CD8-positive, alpha-beta memory T cell (primary cell): ENCODE results near the gene TPRX2. TPM values are rescaled to one million over a fixed set of nuclear protein-coding genes. Genes with fewer than 3 reads are reported as not detected.
"Not testable (repeated sequence)": the region's sequence is repeated elsewhere in the genome, so short reads cannot be mapped to it uniquely, and the experiment has no call there.

Experiments
- CTCF ChIA-PET: fragments of 350-600 bp; sonication (Branson Sonifier 250); formaldehyde crosslinking; loops from one replicate; lab custom pipeline; 2021; ENCODE audit warnings: antibody characterized with exemption; lab: Charles Lee
- POLR2A ChIA-PET: fragments of 350-600 bp; sonication (Branson Sonifier 250); formaldehyde crosslinking; loops from one replicate; lab custom pipeline; 2021; ENCODE audit warnings: antibody characterized with exemption; lab: Charles Lee
- DNase-seq, 5 donors: peaks; one replicate each; pipeline versions ENCODE4 v3.0.0 to v3.0.0-alpha.2; 2020 to 2022; ENCODE audit warnings: mixed read lengths in 1 of 5
- H3K27ac ChIP-seq: one replicate; pipeline ENCODE4 v1.7.0; 2013; ENCODE audit warnings: low read depth, mild to moderate bottlenecking, low read length, moderate library complexity
- H3K27me3 ChIP-seq: 2 replicates; pipeline ENCODE4 v1.7.0; 2013; ENCODE audit warnings: low read length, mild to moderate bottlenecking; ENCODE audit not compliant: insufficient read depth, poor library complexity, severe bottlenecking
- H3K36me3 ChIP-seq: 2 replicates; pipeline ENCODE4 v1.7.0; 2013; ENCODE audit warnings: mild to moderate bottlenecking, low read length, moderate library complexity; ENCODE audit not compliant: insufficient read depth
- H3K4me1 ChIP-seq: 2 replicates; pipeline ENCODE4 v1.7.0; 2013; ENCODE audit warnings: mild to moderate bottlenecking, low read length, moderate library complexity; ENCODE audit not compliant: insufficient read depth
- H3K4me3 ChIP-seq: 2 replicates; pipeline ENCODE4 v1.7.0; 2013; ENCODE audit warnings: mild to moderate bottlenecking, low read length
- H3K9me3 ChIP-seq: 2 replicates; pipeline ENCODE4 v1.7.0; 2013; ENCODE audit warnings: mild to moderate bottlenecking, low read length
- H3K27ac Mint-ChIP-seq, 8 donors: one replicate each; pipeline ENCODE4 v1.8.0; 2020 to 2021; ENCODE audit warnings: mixed read lengths in 8 of 8, mild to moderate bottlenecking in 6 of 8, inconsistent platforms in 3 of 8, moderate library complexity in 3 of 8
- H3K27me3 Mint-ChIP-seq, 2 donors: one replicate each; pipeline ENCODE4 v1.8.0; 2020 to 2021; ENCODE audit warnings: mixed read lengths in 2 of 2, mild to moderate bottlenecking in 1 of 2, moderate library complexity in 1 of 2
- H3K36me3 Mint-ChIP-seq, 3 donors: one replicate each; pipeline ENCODE4 v1.8.0; 2020 to 2021; ENCODE audit warnings: mixed read lengths in 3 of 3, inconsistent platforms in 1 of 3, mild to moderate bottlenecking in 1 of 3
- H3K4me1 Mint-ChIP-seq, 3 donors: one replicate each; pipeline ENCODE4 v1.8.0; 2020 to 2021; ENCODE audit warnings: mixed read lengths in 3 of 3, inconsistent platforms in 1 of 3, mild to moderate bottlenecking in 1 of 3
- H3K4me3 Mint-ChIP-seq, 7 donors: one replicate each; pipeline ENCODE4 v1.8.0; 2020 to 2021; ENCODE audit warnings: mixed read lengths in 7 of 7, mild to moderate bottlenecking in 6 of 7, moderate library complexity in 4 of 7, inconsistent platforms in 2 of 7
- H3K9me3 Mint-ChIP-seq, 5 donors: one replicate each; pipeline ENCODE4 v1.8.0; 2020 to 2022; ENCODE audit warnings: mixed read lengths in 5 of 5, mild to moderate bottlenecking in 3 of 5, moderate library complexity in 2 of 5, inconsistent platforms in 1 of 5
- polyA plus RNA-seq: library from polyadenylated mRNA; unstranded; fragments of 300-500 nt; fragmentation: Illumina TruSeq; gene quantifications from one replicate; pipeline ENCODE4 v1.2.3, GENCODE V29; 2021
- total RNA-seq, 2 experiments: library from RNA; stranded (reverse); gene quantifications; one replicate each; pipeline ENCODE4 v1.2.3, GENCODE V29; 2021

Gene TPRX2
- total and polyA plus RNA-seq, 3 experiments from 2014 or later: not detected

GRCh38 chr19:47865166-47865565 is 6.1 kb downstream of the TPRX2 start:
- peak overlapping the region in 1 of 8 donors; percentile 23 for H3K27ac Mint-ChIP-seq
- no peaks in the 10 kb centered on the region for H3K4me1 ChIP-seq
- H3K36me3 ChIP-seq: no peaks in the 10 kb centered on the region
- ChIA-PET CTCF (interaction anchor here (1.1 to 1.5 kb wide), 3 partner anchors 9 to 99 kb away, joined by 3 to 4 read pairs (median 3); no protein-coding TSS in a partner anchor), POLR2A (no interaction called here)
- H3K4me3 ChIP-seq: no peak overlapping the region
- H3K9me3 ChIP-seq: no peaks in the 10 kb centered on the region
- no peaks in the 10 kb centered on the region for H3K27me3 ChIP-seq
- H3K36me3 Mint-ChIP-seq: peaks cover 0 to 4% (median 0%) of the 10 kb centered on the region in 3 donors
- H3K27ac ChIP-seq: no peak overlapping the region
- peaks cover 0 to 7% (median 3%) of the 10 kb centered on the region in 5 donors for H3K9me3 Mint-ChIP-seq
- DNase-seq: no peak
- H3K27me3 Mint-ChIP-seq: peaks cover 17 to 27% of the 10 kb centered on the region in 2 donors
- no peak overlapping the region for H3K4me3 Mint-ChIP-seq
- H3K4me1 Mint-ChIP-seq: peaks cover 0 to 7% (median 0%) of the 10 kb centered on the region in 3 donors

GRCh38 chr19:47878906-47879305 is 19.9 kb downstream of the TPRX2 start:
- no peak overlapping the region for H3K4me3 ChIP-seq
- Mint-ChIP-seq H3K9me3 (peaks cover 0 to 4% (median 0%) of the 10 kb centered on the region in 5 donors), H3K27ac (no peak overlapping the region), H3K4me1 (no peaks in the 10 kb centered on the region), H3K36me3 (peaks cover 0 to 4% (median 0%) of the 10 kb centered on the region in 3 donors), H3K27me3 (peaks cover 25 to 38% of the 10 kb centered on the region in 2 donors), H3K4me3 (no peak overlapping the region)
- no peaks in the 10 kb centered on the region for H3K9me3 ChIP-seq
- ChIA-PET CTCF (no interaction called here), POLR2A (no interaction called here)
- H3K4me1 ChIP-seq: no peaks in the 10 kb centered on the region
- no peak for DNase-seq
- H3K27ac ChIP-seq: no peak overlapping the region
- no peaks in the 10 kb centered on the region for H3K27me3 ChIP-seq
- H3K36me3 ChIP-seq: no peaks in the 10 kb centered on the region

- H3K4me3 ChIP-seq, H3K36me3 Mint-ChIP-seq, H3K27ac Mint-ChIP-seq, DNase-seq, H3K9me3 ChIP-seq, H3K36me3 ChIP-seq, H3K4me1 Mint-ChIP-seq, POLR2A ChIA-PET, H3K4me3 Mint-ChIP-seq, H3K27me3 ChIP-seq, H3K27ac ChIP-seq, H3K4me1 ChIP-seq, H3K9me3 Mint-ChIP-seq: not testable (repeated sequence)
- H3K27me3 Mint-ChIP-seq: peaks cover 23 to 34% of the 10 kb centered on the region in 2 donors
- CTCF ChIA-PET: interaction anchor here (1.7 kb wide), 1 partner anchor 10 kb away, joined by 7 read pairs; no protein-coding TSS in a partner anchor
These were observed 20.4 kb downstream of the TPRX2 start for GRCh38 chr19:47879385-47879784.

GRCh38 chr19:47881757-47882156 is 22.7 kb downstream of the TPRX2 start:
- ChIA-PET POLR2A (no interaction called here), CTCF (no interaction called here)
- peaks cover 23 to 34% of the 10 kb centered on the region in 2 donors for H3K27me3 Mint-ChIP-seq
- peaks cover 0 to 4% (median 0%) of the 10 kb centered on the region in 5 donors for H3K9me3 Mint-ChIP-seq
- H3K4me1 Mint-ChIP-seq: no peaks in the 10 kb centered on the region
- no peak for DNase-seq
- no peak overlapping the region for H3K27ac Mint-ChIP-seq
- no peak overlapping the region for H3K27ac ChIP-seq
- H3K4me3 ChIP-seq: no peak overlapping the region
- H3K36me3 Mint-ChIP-seq: peaks cover 0 to 4% (median 0%) of the 10 kb centered on the region in 3 donors
- no peaks in the 10 kb centered on the region for H3K36me3 ChIP-seq
- H3K27me3 ChIP-seq: no peaks in the 10 kb centered on the region
- no peak overlapping the region for H3K4me3 Mint-ChIP-seq
- no peaks in the 10 kb centered on the region for H3K4me1 ChIP-seq
- no peaks in the 10 kb centered on the region for H3K9me3 ChIP-seq

GRCh38 chr19:47882890-47883289 is 23.9 kb downstream of the TPRX2 start:
- CTCF ChIA-PET: no interaction called here

GRCh38 chr19:47885067-47885463 is 26.0 kb downstream of the TPRX2 start:
- Histone ChIP-seq H3K27ac (no peak overlapping the region), H3K27me3 (no peaks in the 10 kb centered on the region), H3K36me3 (no peaks in the 10 kb centered on the region), H3K4me1 (no peaks in the 10 kb centered on the region), H3K9me3 (no peaks in the 10 kb centered on the region), H3K4me3 (no peak overlapping the region)
- DNase-seq: no peak
- H3K9me3 Mint-ChIP-seq: no peaks in the 10 kb centered on the region
- ChIA-PET POLR2A (no interaction called here), CTCF (no interaction called here)
- no peak overlapping the region for H3K27ac Mint-ChIP-seq
- no peaks in the 10 kb centered on the region for H3K36me3 Mint-ChIP-seq
- no peaks in the 10 kb centered on the region for H3K4me1 Mint-ChIP-seq
- peaks cover 11 to 36% of the 10 kb centered on the region in 2 donors for H3K27me3 Mint-ChIP-seq
- H3K4me3 Mint-ChIP-seq: no peak overlapping the region

More at GRCh38 chr19:47882890-47883289, 23.9 kb downstream of the TPRX2 start:
- H3K27me3 ChIP-seq: no peaks in the 10 kb centered on the region
- peaks cover 16 to 37% of the 10 kb centered on the region in 2 donors for H3K27me3 Mint-ChIP-seq
- DNase-seq: no peak
- no peak overlapping the region for H3K4me3 ChIP-seq
- H3K4me1 Mint-ChIP-seq: no peaks in the 10 kb centered on the region
- no peaks in the 10 kb centered on the region for H3K36me3 ChIP-seq
- H3K27ac Mint-ChIP-seq: no peak overlapping the region
- POLR2A ChIA-PET: no interaction called here
- H3K4me3 Mint-ChIP-seq: no peak overlapping the region
- H3K4me1 ChIP-seq: no peaks in the 10 kb centered on the region
- H3K9me3 ChIP-seq: no peaks in the 10 kb centered on the region
- H3K27ac ChIP-seq: no peak overlapping the region
- peaks cover 0 to 4% (median 0%) of the 10 kb centered on the region in 3 donors for H3K36me3 Mint-ChIP-seq
- H3K9me3 Mint-ChIP-seq: peaks cover 0 to 4% (median 0%) of the 10 kb centered on the region in 5 donors

- H3K4me3 Mint-ChIP-seq: no peak within 1 kb of the TSS
- no peak for DNase-seq
- H3K27ac Mint-ChIP-seq: no peak within 1 kb of the TSS
- peaks cover 0 to 3% (median 0%) of the 10 kb centered on the region in 5 donors for H3K9me3 Mint-ChIP-seq
- no peaks in the 10 kb centered on the region for H3K27me3 ChIP-seq
- ChIA-PET CTCF (no interaction called here), POLR2A (no interaction called here)
- H3K27me3 Mint-ChIP-seq: peaks cover 11 to 36% of the 10 kb centered on the region in 2 donors
- H3K9me3 ChIP-seq: no peaks in the 10 kb centered on the region
- no peaks in the 10 kb centered on the region for H3K4me1 ChIP-seq
- no peaks in the 10 kb centered on the region for H3K36me3 ChIP-seq
- H3K36me3 Mint-ChIP-seq: peaks cover 0 to 2% (median 0%) of the 10 kb centered on the region in 3 donors
- no peak within 1 kb of the TSS for H3K27ac ChIP-seq
- no peaks in the 10 kb centered on the region for H3K4me1 Mint-ChIP-seq
- H3K4me3 ChIP-seq: no peak within 1 kb of the TSS
These were observed 27.1 kb downstream of the TPRX2 start, which contains the start of gene SULT2A1 for GRCh38 chr19:47886010-47886559. Gene SULT2A1, minus strand, starts transcription at chr19:47886315. Its CDS starts 58 bp downstream, at chr19:47886257.

- no peaks in the 10 kb centered on the region for H3K9me3 ChIP-seq
- Mint-ChIP-seq H3K27me3 (peaks cover 2 to 16% of the 10 kb centered on the region in 2 donors), H3K9me3 (peaks cover 0 to 7% (median 0%) of the 10 kb centered on the region in 5 donors), H3K27ac (peak overlapping the region in 1 of 8 donors; percentile 40), H3K36me3 (peaks cover 0 to 2% (median 0%) of the 10 kb centered on the region in 3 donors), H3K4me1 (no peaks in the 10 kb centered on the region), H3K4me3 (no peak overlapping the region)
- ChIA-PET CTCF (no interaction called here), POLR2A (no interaction called here)
- no peaks in the 10 kb centered on the region for H3K4me1 ChIP-seq
- no peak for DNase-seq
- no peaks in the 10 kb centered on the region for H3K36me3 ChIP-seq
- no peaks in the 10 kb centered on the region for H3K27me3 ChIP-seq
- H3K4me3 ChIP-seq: no peak overlapping the region
- H3K27ac ChIP-seq: peak overlapping the region; percentile 54
These were observed 32.0 kb downstream of the TPRX2 start for GRCh38 chr19:47890865-47891621.
